GM19452 (cell line): ENCODE results near the gene PHGDH.

ENCODE experiments used
- ATAC-seq: cut with Tn5 transposase; IDR thresholded peaks from one replicate; pipeline ENCODE4 v1.9.1; 2021; ENCODE audit not compliant: unreplicated experiment

The PHGDH gene

GRCh38 chr1:119758584-119758983 is 46.9 kb downstream of the PHGDH start:
- ATAC-seq = no peak

- ATAC-seq = no peak
Measured at GRCh38 chr1:119762409-119762808, 50.7 kb downstream of the PHGDH start.

DNA sequence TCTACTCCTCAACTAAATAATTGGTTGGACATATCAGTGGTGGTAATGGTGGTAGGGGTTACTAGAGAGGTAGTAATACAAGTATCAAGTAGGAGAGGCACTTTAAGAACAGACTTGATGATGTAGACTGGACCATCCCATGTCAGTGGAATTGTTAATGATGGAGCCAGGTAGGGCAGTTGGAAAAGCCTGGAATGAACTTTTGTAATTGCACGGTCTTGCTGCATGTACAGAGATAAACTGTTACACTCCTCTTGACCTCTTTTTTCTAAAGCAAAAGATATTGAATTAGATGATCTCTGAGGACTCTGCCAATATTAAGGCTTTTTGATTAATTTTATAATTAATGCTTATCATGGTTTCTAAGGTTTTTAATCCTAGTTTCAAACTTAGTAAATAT is 51.2 kb downstream of the PHGDH start:
- ATAC-seq = no peak

- ATAC-seq = no peak
Measured at GRCh38 chr1:119764220-119764619, 52.5 kb downstream of the PHGDH start.

- no peak for ATAC-seq
Measured at GRCh38 chr1:119766374-119766794, 54.6 kb downstream of the PHGDH start.

GRCh38 chr1:119767486-119767885 is 55.8 kb downstream of the PHGDH start:
- no peak for ATAC-seq

- ATAC-seq = no peak
Measured at GRCh38 chr1:119768778-119769177, 57.0 kb downstream of the PHGDH start, which contains the start of gene HMGCS2. TSS of gene HMGCS2 (minus strand) at chr1:119768905. CDS start at chr1:119768844, 61 bp downstream.

GRCh38 chr1:119771016-119771415 is 59.3 kb downstream of the PHGDH start:
- ATAC-seq = no peak

- no peak for ATAC-seq
Measured at GRCh38 chr1:119771770-119772169, 60.0 kb downstream of the PHGDH start.

- no peak for ATAC-seq
Measured at GRCh38 chr1:119772298-119772697, 60.6 kb downstream of the PHGDH start.

GRCh38 chr1:119773711-119774241 is 62.0 kb downstream of the PHGDH start:
- no peak for ATAC-seq

DNA sequence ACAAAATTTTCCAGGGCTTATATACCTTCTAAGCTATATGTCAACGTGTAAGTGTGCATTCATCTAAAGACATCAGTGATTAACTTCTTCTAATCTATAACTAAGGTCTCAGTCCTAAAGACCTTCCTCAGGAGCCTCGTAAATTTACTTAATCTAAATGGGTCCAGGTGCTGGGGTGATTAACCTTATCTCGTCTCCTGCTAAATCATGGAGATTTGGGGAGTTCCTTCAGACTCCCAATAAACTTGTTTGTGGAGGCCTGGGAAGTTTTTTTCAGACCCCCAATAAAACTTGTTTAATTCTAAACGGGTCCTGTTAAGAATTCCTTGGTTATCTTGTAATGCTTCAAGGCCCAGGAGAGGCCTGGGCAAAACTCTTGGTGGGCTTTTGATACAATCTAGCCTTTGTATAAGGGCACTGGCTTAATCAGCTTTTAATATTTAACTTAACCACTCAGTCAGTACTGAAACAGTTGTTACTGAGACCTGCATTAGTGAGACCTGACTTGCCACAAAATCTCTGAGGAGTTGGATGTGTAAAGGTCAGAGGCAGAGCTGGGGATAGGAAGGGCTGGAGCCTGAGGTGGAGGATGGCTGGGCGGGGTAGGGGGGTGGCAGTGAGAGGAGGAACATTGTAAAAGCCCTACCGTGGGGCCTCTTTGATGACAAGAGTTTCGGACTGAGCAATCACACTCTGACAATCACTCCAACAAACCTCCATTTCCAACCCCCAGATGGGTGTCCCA is 63.2 kb downstream of the PHGDH start:
- no peak for ATAC-seq

GRCh38 chr1:119778359-119778758 is 66.6 kb downstream of the PHGDH start:
- ATAC-seq = no peak

DNA sequence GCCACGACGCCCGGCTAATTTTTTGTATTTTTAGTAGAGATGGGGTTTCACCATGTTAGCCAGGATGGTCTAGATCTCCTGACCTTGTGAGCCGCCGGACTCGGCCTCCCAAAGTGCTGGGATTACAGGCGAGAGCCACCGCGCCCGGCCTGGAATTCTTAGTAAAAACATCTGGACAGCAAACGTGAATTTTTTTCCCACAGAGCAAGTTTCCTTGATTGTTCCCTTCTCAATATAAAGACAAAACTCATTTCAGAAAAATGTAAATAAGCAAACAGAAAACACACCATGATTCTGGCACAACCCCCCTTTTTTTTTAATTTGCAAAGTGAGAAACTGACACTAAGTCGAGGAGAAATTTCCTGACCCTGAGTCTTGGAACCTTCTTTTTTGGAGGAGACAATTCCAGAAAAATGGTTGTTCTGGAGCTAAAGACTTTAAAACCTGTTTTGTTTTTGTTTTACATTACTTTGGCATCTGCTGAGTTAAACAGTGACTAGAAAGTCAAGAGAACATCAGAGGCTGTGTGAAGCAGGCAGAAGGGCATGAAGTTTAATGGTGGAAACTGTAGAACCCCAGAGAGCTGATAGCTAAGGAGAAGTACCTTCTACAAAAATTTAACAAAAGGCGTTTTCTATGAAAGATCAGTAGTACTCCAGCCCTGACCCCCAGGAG is 67.3 kb downstream of the PHGDH start:
- ATAC-seq = no peak

GRCh38 chr1:119779869-119780356 is 68.2 kb downstream of the PHGDH start:
- no peak for ATAC-seq

DNA sequence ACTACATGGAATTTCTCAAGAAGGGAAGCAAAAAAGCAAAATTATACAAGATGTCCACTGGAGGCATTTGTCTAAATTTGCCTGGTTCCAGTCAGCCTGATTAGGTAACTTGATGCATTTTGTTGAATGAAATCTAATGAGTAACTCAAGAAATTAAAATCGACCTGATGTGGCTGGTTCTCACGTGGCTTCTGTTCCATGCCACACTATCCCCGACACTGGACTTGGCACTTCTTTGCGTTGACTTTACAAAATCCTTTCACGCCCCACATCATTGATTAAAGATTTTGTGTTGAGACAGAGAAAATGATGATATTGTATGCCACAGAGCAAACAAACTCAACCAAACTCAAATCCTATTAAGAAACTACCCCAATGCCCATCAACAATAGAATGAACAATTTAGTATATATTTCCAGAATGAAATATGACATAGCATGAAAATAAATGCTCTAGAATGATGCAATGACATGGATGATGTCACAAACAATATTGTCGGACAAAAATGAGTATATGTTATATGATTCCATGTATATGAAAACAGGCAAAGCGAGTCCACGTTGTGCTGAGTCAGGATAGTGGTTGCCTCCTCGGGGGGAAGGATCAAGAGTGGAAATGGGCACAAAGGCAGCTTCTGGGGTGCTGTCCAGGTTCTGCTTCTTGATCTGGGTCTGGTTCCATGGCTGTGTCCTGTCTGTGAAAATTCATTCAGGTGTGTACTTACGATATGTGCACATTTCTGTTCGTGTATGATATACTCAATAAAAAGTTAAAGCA is 69.9 kb downstream of the PHGDH start:
- no peak for ATAC-seq

- ATAC-seq = no peak
Measured at GRCh38 chr1:119782631-119783325, 71.0 kb downstream of the PHGDH start.

DNA sequence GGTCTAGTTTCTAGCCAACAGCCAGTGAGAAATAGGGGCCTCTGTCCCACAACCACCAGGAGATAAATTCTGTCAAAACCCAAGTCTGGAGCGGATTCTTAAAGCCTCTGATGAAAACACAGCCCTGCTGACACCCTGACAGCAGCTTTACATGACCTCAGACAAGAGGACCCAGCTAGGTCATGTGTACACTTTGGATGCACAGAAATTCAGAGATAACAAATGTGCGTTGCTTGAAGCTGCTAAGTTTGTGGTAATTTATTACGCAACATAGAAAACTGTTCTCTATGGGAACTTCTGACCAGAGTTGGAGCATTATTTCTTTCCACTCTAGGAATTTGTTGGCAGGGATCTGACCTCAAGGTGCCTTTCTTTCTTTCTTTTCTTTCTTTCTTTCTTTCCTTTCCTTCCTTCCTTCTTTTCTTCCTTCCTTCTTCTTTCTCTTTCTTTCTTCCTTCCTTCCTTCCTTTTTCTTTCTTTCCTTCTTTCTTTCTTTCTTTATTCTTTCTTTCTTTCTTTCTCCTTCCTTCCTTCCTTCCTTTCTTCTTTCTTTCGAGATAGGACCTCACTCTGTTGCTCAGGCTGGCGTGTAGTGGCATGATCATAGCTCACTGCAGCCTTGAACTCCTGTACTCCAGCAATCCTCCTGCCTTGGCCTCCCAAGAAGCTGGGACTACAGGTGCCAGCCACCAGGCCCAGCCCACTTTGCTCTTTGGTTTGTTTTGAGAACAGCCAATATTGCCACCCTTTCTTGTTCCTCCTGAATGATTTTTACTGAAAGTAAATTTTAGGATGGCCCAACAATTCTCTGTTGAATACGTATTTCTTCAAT is 71.8 kb downstream of the PHGDH start:
- no peak for ATAC-seq

DNA sequence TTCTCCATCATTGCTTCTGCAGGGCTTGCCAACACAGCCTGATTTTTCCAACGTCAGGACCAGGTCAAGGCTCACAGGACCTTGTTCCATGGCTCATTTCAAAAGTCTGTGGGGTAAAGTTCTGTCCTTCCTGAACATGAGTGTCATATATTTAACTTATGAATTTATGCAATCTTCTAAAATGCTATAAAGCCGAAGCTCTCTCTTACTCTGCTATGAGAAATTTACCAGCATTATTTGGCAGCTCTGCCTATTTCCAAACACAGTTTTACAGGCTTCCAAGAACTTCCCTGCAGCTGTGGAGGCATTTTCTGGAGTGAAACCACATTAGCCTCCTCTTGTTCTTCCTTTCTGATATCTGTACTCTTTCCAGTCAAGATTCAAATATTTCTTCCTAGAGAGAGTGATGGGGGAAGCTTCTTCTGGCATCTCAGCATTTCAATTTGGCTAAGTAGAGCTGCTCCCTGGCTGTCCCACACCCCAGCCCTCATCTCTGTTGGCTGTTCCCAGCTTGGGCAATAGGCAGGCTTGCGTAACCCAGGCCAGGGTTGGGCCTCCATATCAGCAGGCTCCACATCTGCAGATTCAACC is 72.6 kb downstream of the PHGDH start:
- ATAC-seq = no peak
